ENCODE results near the gene PPM1H.
A peak's percentile ranks its signal among the peaks of the same experiment; 100 is the strongest.

Gene PPM1H

GRCh38 chr12:62726471-62726980, 208.4 kb downstream of the PPM1H start:
- no peak for DNase-seq

GRCh38 chr12:62725781-62726180, 209.2 kb downstream of the PPM1H start:
- no peak for DNase-seq

GRCh38 chr12:62724947-62725451, 210.0 kb downstream of the PPM1H start:
- DNase-seq = no peak

- DNase-seq = no peak
Measured at GRCh38 chr12:62724285-62724684, 210.7 kb downstream of the PPM1H start.

- DNase-seq = no peak
Measured at GRCh38 chr12:62722971-62723680, 211.8 kb downstream of the PPM1H start.

GRCh38 chr12:62720661-62721330, 214.2 kb downstream of the PPM1H start:
- no peak for DNase-seq

GRCh38 chr12:62720025-62720424, 214.9 kb downstream of the PPM1H start:
- DNase-seq = no peak

GRCh38 chr12:62718762-62719426, 216.1 kb downstream of the PPM1H start:
- DNase-seq = no peak

- no peak for DNase-seq
Measured at GRCh38 chr12:62717643-62718042, 217.3 kb downstream of the PPM1H start.

GRCh38 chr12:62716866-62717525, 218.0 kb downstream of the PPM1H start:
- no peak for DNase-seq

- DNase-seq = no peak
Measured at GRCh38 chr12:62716037-62716436, 218.9 kb downstream of the PPM1H start.

- no peak for DNase-seq
Measured at GRCh38 chr12:62714774-62715721, 219.9 kb downstream of the PPM1H start.

- peak; percentile 40 for DNase-seq
Measured at GRCh38 chr12:62714181-62714773, 220.7 kb downstream of the PPM1H start.

GRCh38 chr12:62713723-62714122, 221.2 kb downstream of the PPM1H start:
- no peak for DNase-seq

- no peak for DNase-seq
Measured at GRCh38 chr12:62712681-62713573, 222.0 kb downstream of the PPM1H start.

- no peak for DNase-seq
Measured at GRCh38 chr12:62711631-62712241, 223.2 kb downstream of the PPM1H start.

GRCh38 chr12:62709311-62709710, 225.6 kb downstream of the PPM1H start:
- DNase-seq = no peak

- no peak for DNase-seq
Measured at GRCh38 chr12:62707939-62708338, 227.0 kb downstream of the PPM1H start.

- DNase-seq = no peak
Measured at GRCh38 chr12:62705846-62706245, 229.1 kb downstream of the PPM1H start.

GRCh38 chr12:62703011-62703380, 232.0 kb downstream of the PPM1H start:
- no peak for DNase-seq

Measured in DMS79 (cell line).